ENCODE data around the gene DAPK1.

- no peak for TF ChIP-seq CTCF (IDR thresholded peaks at IDR 0.05)
- no peak for TF ChIP-seq EP300 (IDR thresholded peaks at IDR 0.05; ENCODE audit: low read depth)
Measured at GRCh38 chr9:87557996-87558395, 60.3 kb downstream of the DAPK1 start.

All from transverse colon (tissue), 3 donors.